HG02623 (cell line): ENCODE results near the gene NEIL3.
"Not testable (repeated sequence)": the region's sequence is repeated elsewhere in the genome, so short reads cannot be mapped to it uniquely, and the experiment has no call there.

ENCODE experiments used
- ATAC-seq: cut with Tn5 transposase; IDR thresholded peaks from one replicate; pipeline ENCODE4 v1.9.1; 2021; ENCODE audit warnings: moderate library complexity; ENCODE audit not compliant: unreplicated experiment

NEIL3 gene

GRCh38 chr4:177297785-177298391, 11.8 kb upstream of the NEIL3 start:
- ATAC-seq, result no peak

- no peak for ATAC-seq
These were observed 8.5 kb upstream of the NEIL3 start for GRCh38 chr4:177301126-177301639.

GRCh38 chr4:177302371-177303100, 7.1 kb upstream of the NEIL3 start:
- ATAC-seq, result no peak

GRCh38 chr4:177304094-177304493, 5.6 kb upstream of the NEIL3 start:
- ATAC-seq, result no peak

GRCh38 chr4:177304864-177305263, 4.8 kb upstream of the NEIL3 start:
- ATAC-seq, result not testable (repeated sequence)

GRCh38 chr4:177308125-177308524, 1.5 kb upstream of the NEIL3 start:
- ATAC-seq, result no peak

- no peak for ATAC-seq
These were observed 690 bp upstream of the NEIL3 start for GRCh38 chr4:177308847-177309521.

- no peak for ATAC-seq
These were observed 1.9 kb downstream of the NEIL3 start for GRCh38 chr4:177311589-177311988.

GRCh38 chr4:177313263-177313662, 3.6 kb downstream of the NEIL3 start:
- no peak for ATAC-seq

- ATAC-seq, result no peak
These were observed 6.2 kb downstream of the NEIL3 start for GRCh38 chr4:177315767-177316464.

GRCh38 chr4:177320721-177321120, 11.0 kb downstream of the NEIL3 start:
- ATAC-seq, result no peak

GRCh38 chr4:177321647-177322046, 12.0 kb downstream of the NEIL3 start:
- ATAC-seq, result no peak

- no peak for ATAC-seq
These were observed 12.6 kb downstream of the NEIL3 start for GRCh38 chr4:177322266-177322665.

GRCh38 chr4:177322881-177323280, 13.2 kb downstream of the NEIL3 start:
- no peak for ATAC-seq

GRCh38 chr4:177323416-177323815, 13.7 kb downstream of the NEIL3 start:
- no peak for ATAC-seq

GRCh38 chr4:177332119-177332518, 22.4 kb downstream of the NEIL3 start:
- ATAC-seq, result no peak

- peak; percentile 95 for ATAC-seq
These were observed 30.1 kb downstream of the NEIL3 start for GRCh38 chr4:177339477-177340374.

GRCh38 chr4:177348348-177348747, 38.7 kb downstream of the NEIL3 start:
- no peak for ATAC-seq

- no peak for ATAC-seq
These were observed 39.5 kb downstream of the NEIL3 start for GRCh38 chr4:177349191-177349590.

GRCh38 chr4:177351622-177352244, 42.1 kb downstream of the NEIL3 start:
- no peak for ATAC-seq
